GM12892 (cell line): ENCODE results near the gene DND1.

Source experiments
- POLR2A ChIP-seq: IDR thresholded peaks from 2 replicates; pipeline ENCODE4 v1.6.1; 2011; ENCODE audit warnings: low read depth, low read length, control low read depth
- POLR2AphosphoS5 ChIP-seq: IDR thresholded peaks from 2 replicates; pipeline ENCODE4 v1.6.1; 2011; ENCODE audit warnings: low read depth, low read length, control low read depth
- TAF1 ChIP-seq: IDR thresholded peaks from 2 replicates; pipeline ENCODE4 v1.6.1; 2011; ENCODE audit warnings: low read depth, mild to moderate bottlenecking, control low read depth, low read length, borderline replicate concordance

- TF ChIP-seq POLR2A (no peak), TAF1 (no peak), POLR2AphosphoS5 (no peak)
Measured at GRCh38 chr5:140630292-140631035, 42.9 kb downstream of the DND1 start.
